Breast epithelium (tissue), 4 donors: ENCODE data around the gene MAP3K21. TPM values are rescaled to one million over a fixed set of nuclear protein-coding genes. Genes with fewer than 3 reads are reported as not detected.

Experiments
- DNase-seq, 2 donors: peaks; one replicate each; pipeline ENCODE4 v3.0.0-alpha.2; 2019; ENCODE audit warnings: low spot score in 2 of 2
- H3K27ac ChIP-seq, 2 donors: fragments of 200-600 bp; sonication (generic) in 1 of 2; one replicate each; pipeline ENCODE4 v1.5.1; 2016 to 2019; ENCODE audit warnings: mild to moderate bottlenecking in 1 of 2
- H3K27me3 ChIP-seq, 2 donors: fragments of 200-600 bp; sonication (generic) in 1 of 2; one replicate each; pipeline versions ENCODE4 v1.5.1 to v1.6.0; 2017 to 2019; ENCODE audit warnings: control low read depth in 1 of 2, mild to moderate bottlenecking in 1 of 2
- H3K36me3 ChIP-seq: fragments of 200-600 bp; one replicate; pipeline ENCODE4 v1.5.1; 2019
- H3K4me1 ChIP-seq, 2 donors: fragments of 200-600 bp; sonication (generic); one replicate each; pipeline ENCODE4 v1.5.1; 2016 to 2019; ENCODE audit warnings: control low read depth in 1 of 2
- H3K4me3 ChIP-seq, 3 donors: fragments of 200-600 bp; sonication (generic); 1 replicate in 2 of 3; 2 replicates in 1 of 3; pipeline ENCODE4 v1.5.1; 2016 to 2019; ENCODE audit warnings: mild to moderate bottlenecking in 3 of 3, moderate library complexity in 2 of 3
- H3K9me3 ChIP-seq, 2 donors: fragments of 200-600 bp; sonication (generic) in 1 of 2; one replicate each; pipeline ENCODE4 v1.5.1; 2016 to 2019; ENCODE audit warnings: control low read depth in 1 of 2
- CTCF ChIP-seq, 3 donors: fragments of 450-650 bp; IDR thresholded peaks; one replicate each; pipeline ENCODE4 v1.5.1; 2016 to 2017; ENCODE audit warnings: antibody characterized with exemption in 3 of 3, mild to moderate bottlenecking in 3 of 3, moderate library complexity in 3 of 3
- POLR2A ChIP-seq: fragments of 450-650 bp; IDR thresholded peaks from one replicate; pipeline ENCODE4 v1.6.1; 2016; ENCODE audit warnings: antibody characterized with exemption, mild to moderate bottlenecking, moderate library complexity
- POLR2AphosphoS5 ChIP-seq, 3 donors: sonication (generic); formaldehyde crosslinking; IDR thresholded peaks; one replicate each; pipeline ENCODE4 v1.6.1; 2017; ENCODE audit warnings: antibody characterized with exemption in 3 of 3
- intact Hi-C: fragments of 100-400 bp; cut with DNase I; formaldehyde crosslinking; loops from one replicate; pipeline ENCODE4 v1.15.1; 2023; ENCODE audit warnings: low total_unique reads
- total RNA-seq, 3 donors: library from RNA; depleted of rRNA; stranded (reverse); fragments of >200 nt; gene quantifications; one replicate each; pipeline ENCODE4 v1.1.0, GENCODE V29; 2016

The MAP3K21 gene
- total RNA-seq, 3 donors from 2014 or later = 1.3 to 9.5 (median 3.9) TPM

GRCh38 chr1:233295975-233296322, 31.6 kb upstream of the MAP3K21 start:
- intact Hi-C loops = no loop called here

GRCh38 chr1:233299450-233299849, 28.1 kb upstream of the MAP3K21 start:
- no peaks in the 10 kb centered on the region for H3K4me1 ChIP-seq
- H3K9me3 ChIP-seq = peaks cover 0 to 5% of the 10 kb centered on the region in 2 donors
- no peak for DNase-seq
- H3K27ac ChIP-seq = no peak overlapping the region
- TF ChIP-seq CTCF (IDR thresholded peaks at IDR 0.05) (no peak), POLR2AphosphoS5 (IDR thresholded peaks at IDR 0.05) (no peak), POLR2A (no peak)
- no peaks in the 10 kb centered on the region for H3K36me3 ChIP-seq
- intact Hi-C loops = no loop called here
- H3K27me3 ChIP-seq = no peaks in the 10 kb centered on the region
- H3K4me3 ChIP-seq = no peak overlapping the region

More at GRCh38 chr1:233295975-233296322, 31.6 kb upstream of the MAP3K21 start:
- H3K27me3 ChIP-seq = no peaks in the 10 kb centered on the region
- TF ChIP-seq POLR2A (no peak), POLR2AphosphoS5 (IDR thresholded peaks at IDR 0.05) (no peak), CTCF (IDR thresholded peaks at IDR 0.05) (no peak)
- no peak overlapping the region for H3K27ac ChIP-seq
- no peaks in the 10 kb centered on the region for H3K4me1 ChIP-seq
- no peak for DNase-seq
- H3K9me3 ChIP-seq = no peaks in the 10 kb centered on the region
- peak overlapping the region in 2 of 3 donors; percentile 63 to 80 for H3K4me3 ChIP-seq
- no peaks in the 10 kb centered on the region for H3K36me3 ChIP-seq

GRCh38 chr1:233300326-233300725, 27.2 kb upstream of the MAP3K21 start:
- intact Hi-C loops = no loop called here
- TF ChIP-seq POLR2A (no peak), CTCF (IDR thresholded peaks at IDR 0.05) (no peak), POLR2AphosphoS5 (IDR thresholded peaks at IDR 0.05) (no peak)
- H3K36me3 ChIP-seq = no peaks in the 10 kb centered on the region
- H3K9me3 ChIP-seq = peaks cover 0 to 5% of the 10 kb centered on the region in 2 donors
- H3K27me3 ChIP-seq = no peaks in the 10 kb centered on the region
- no peak for DNase-seq
- H3K4me3 ChIP-seq = no peak overlapping the region
- no peak overlapping the region for H3K27ac ChIP-seq
- no peaks in the 10 kb centered on the region for H3K4me1 ChIP-seq

GRCh38 chr1:233304489-233305102, 22.9 kb upstream of the MAP3K21 start:
- intact Hi-C loops = no loop called here
- no peak for TF ChIP-seq POLR2AphosphoS5 (IDR thresholded peaks at IDR 0.05)
- peak; percentile 16 to 74 (median 57) for TF ChIP-seq CTCF (IDR thresholded peaks at IDR 0.05)

GRCh38 chr1:233313434-233314155, 13.9 kb upstream of the MAP3K21 start:
- intact Hi-C loops = loop anchor here (10.0 kb wide), 1 partner anchor 401 kb away; no protein-coding TSS in a partner anchor
- Histone ChIP-seq H3K27me3 (no peaks in the 10 kb centered on the region), H3K9me3 (no peaks in the 10 kb centered on the region), H3K4me3 (no peak overlapping the region), H3K4me1 (no peaks in the 10 kb centered on the region), H3K36me3 (no peaks in the 10 kb centered on the region), H3K27ac (no peak overlapping the region)
- TF ChIP-seq POLR2A (no peak), CTCF (IDR thresholded peaks at IDR 0.05) (no peak), POLR2AphosphoS5 (IDR thresholded peaks at IDR 0.05) (no peak)
- DNase-seq = no peak

More at GRCh38 chr1:233304489-233305102, 22.9 kb upstream of the MAP3K21 start:
- no peak for DNase-seq
- Histone ChIP-seq H3K27me3 (no peaks in the 10 kb centered on the region), H3K9me3 (peaks cover 0 to 5% of the 10 kb centered on the region in 2 donors), H3K4me3 (no peak overlapping the region), H3K36me3 (no peaks in the 10 kb centered on the region), H3K4me1 (no peaks in the 10 kb centered on the region), H3K27ac (no peak overlapping the region)
